GM06990 (cell line): Measurements from ENCODE around the gene LY6G6C.

ENCODE experiments used
- DNase-seq: peaks from one replicate; pipeline ENCODE4 v3.0.0-alpha.2; 2011; ENCODE audit not compliant: insufficient read length; ENCODE audit errors: extremely low read depth
- H3K27me3 ChIP-seq: replicated peaks from 2 replicates; pipeline ENCODE4 v1.6.0; 2011; ENCODE audit warnings: low read length; ENCODE audit not compliant: control insufficient read depth, insufficient read depth
- H3K36me3 ChIP-seq: 2 replicates; pipeline ENCODE4 v1.5.1; 2011; ENCODE audit warnings: low read length; ENCODE audit not compliant: control insufficient read depth, insufficient read depth
- H3K4me3 ChIP-seq: replicated peaks from 2 replicates; pipeline ENCODE4 v1.5.1; 2011; ENCODE audit warnings: low read depth, mild to moderate bottlenecking, control low read depth, low read length
- TF ChIP-seq, protein P1 (sequence below): IDR thresholded peaks from 2 replicates; pipeline ENCODE4 v1.5.1; 2011; ENCODE audit warnings: low read length, control low read depth, mild to moderate bottlenecking, inconsistent platforms; ENCODE audit not compliant: insufficient read depth, poor library complexity, severe bottlenecking

The LY6G6C gene

DNA sequence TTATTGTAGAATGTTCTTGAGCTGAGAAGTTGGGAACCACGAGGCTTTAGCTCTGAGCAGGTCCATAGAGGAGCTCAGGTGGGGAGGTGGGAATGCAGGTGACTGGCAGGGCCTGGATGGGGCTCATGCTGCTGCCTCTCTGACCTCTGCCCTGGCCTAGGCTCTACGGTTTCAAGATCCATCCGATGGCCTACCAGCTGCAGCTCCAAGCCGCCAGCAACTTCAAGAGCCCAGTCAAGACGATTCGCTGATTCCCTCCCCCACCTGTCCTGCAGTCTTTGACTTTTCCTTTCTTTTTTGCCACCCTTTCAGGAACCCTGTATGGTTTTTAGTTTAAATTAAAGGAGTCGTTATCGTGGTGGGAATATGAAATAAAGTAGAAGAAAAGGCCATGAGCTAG lies 51.9 kb downstream of the LY6G6C start, which contains the start of gene LY6G5B:
Gene LY6G5B (plus strand): TSS at position 301 of the 400 bp plus-strand sequence. CDS start 975 bp downstream, outside the sequence.
- Histone ChIP-seq H3K36me3 (peaks cover 32% of the 10 kb centered on the region), H3K4me3 (no peak within 1 kb of the TSS)
- TF ChIP-seq, protein P1, sequence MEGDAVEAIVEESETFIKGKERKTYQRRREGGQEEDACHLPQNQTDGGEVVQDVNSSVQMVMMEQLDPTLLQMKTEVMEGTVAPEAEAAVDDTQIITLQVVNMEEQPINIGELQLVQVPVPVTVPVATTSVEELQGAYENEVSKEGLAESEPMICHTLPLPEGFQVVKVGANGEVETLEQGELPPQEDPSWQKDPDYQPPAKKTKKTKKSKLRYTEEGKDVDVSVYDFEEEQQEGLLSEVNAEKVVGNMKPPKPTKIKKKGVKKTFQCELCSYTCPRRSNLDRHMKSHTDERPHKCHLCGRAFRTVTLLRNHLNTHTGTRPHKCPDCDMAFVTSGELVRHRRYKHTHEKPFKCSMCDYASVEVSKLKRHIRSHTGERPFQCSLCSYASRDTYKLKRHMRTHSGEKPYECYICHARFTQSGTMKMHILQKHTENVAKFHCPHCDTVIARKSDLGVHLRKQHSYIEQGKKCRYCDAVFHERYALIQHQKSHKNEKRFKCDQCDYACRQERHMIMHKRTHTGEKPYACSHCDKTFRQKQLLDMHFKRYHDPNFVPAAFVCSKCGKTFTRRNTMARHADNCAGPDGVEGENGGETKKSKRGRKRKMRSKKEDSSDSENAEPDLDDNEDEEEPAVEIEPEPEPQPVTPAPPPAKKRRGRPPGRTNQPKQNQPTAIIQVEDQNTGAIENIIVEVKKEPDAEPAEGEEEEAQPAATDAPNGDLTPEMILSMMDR = no peak

More for the DNA sequence above, 51.9 kb downstream of the LY6G6C start, which contains the start of gene LY6G5B:
- no peak for DNase-seq
- no peaks in the 10 kb centered on the region for H3K27me3 ChIP-seq
